Smooth muscle cell of trachea (primary cell): ENCODE measurements around the gene KIF13A. TPM values are rescaled to one million over a fixed set of nuclear protein-coding genes. Genes with fewer than 3 reads are reported as not detected.

Experiments used
- total RNA-seq: library from RNA; depleted of rRNA; stranded (reverse); fragments of >200 nt; gene quantifications from 2 replicates; pipeline ENCODE4 v1.2.1, GENCODE V29; 2014

Gene KIF13A
- 105 and 109 TPM in 2 replicates for total RNA-seq

DNA sequence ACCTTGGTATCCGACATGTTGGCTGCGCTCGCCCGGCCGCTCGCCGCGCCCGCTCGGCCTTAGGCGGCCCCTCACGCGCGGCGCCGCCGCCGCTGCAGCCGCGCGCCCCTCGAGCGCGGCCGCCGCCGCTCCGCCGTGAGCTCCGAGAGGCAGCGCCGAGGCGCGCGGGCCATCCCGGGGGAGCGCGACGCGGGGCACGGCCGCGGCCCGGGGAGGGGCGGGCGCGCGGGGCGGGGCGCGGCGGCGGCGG, at the start of gene KIF13A:
TSS of gene KIF13A (minus strand) at position 189 of the 250 bp plus-strand sequence. CDS start at position 17, 172 bp downstream.

Other genes with a start within 250 kb of the KIF13A start
- gene NHLRC1, start 135.0 kb upstream of the KIF13A start, total RNA-seq: 4.7 and 5.6 TPM in 2 replicates
- gene TPMT, start 167.4 kb upstream of the KIF13A start, total RNA-seq: 18.5 and 27.8 TPM in 2 replicates
- 24.4 and 31.3 TPM in 2 replicates for gene KDM1B, start 167.8 kb upstream of the KIF13A start, total RNA-seq